Natural killer cell (primary cell): ENCODE measurements around the gene SPEN. TPM values are rescaled to one million over a fixed set of nuclear protein-coding genes. Genes with fewer than 3 reads are reported as not detected.
A peak's percentile ranks its signal among the peaks of the same experiment; 100 is the strongest.

Source experiments
- ATAC-seq, 3 donors: fragments of 150-1000 bp in 2 of 3; fragments of 200-7000 bp in 1 of 3; cut with Tn5 transposase; 1 replicate in 1 of 3; 2 replicates in 2 of 3; pipeline ENCODE4 v1.10.0; 2021; ENCODE audit warnings: mild to moderate bottlenecking in 2 of 3, moderate library complexity in 2 of 3
- DNase-seq, 2 donors: peaks; one replicate each; pipeline versions ENCODE4 v3.0.0 to v3.0.0-alpha.2; 2013 to 2021; ENCODE audit warnings: mixed read lengths in 1 of 2
- H3K27ac ChIP-seq: one replicate; pipeline ENCODE4 v1.5.1; 2013; ENCODE audit warnings: mild to moderate bottlenecking, low read length
- H3K27me3 ChIP-seq: one replicate; pipeline ENCODE4 v1.6.1; 2013; ENCODE audit warnings: low read length; ENCODE audit not compliant: control insufficient read depth, insufficient read depth
- H3K36me3 ChIP-seq: one replicate; pipeline ENCODE4 v1.6.1; 2013; ENCODE audit warnings: low read length; ENCODE audit not compliant: control insufficient read depth, insufficient read depth
- H3K4me1 ChIP-seq: one replicate; pipeline ENCODE4 v1.6.1; 2013; ENCODE audit warnings: low read length; ENCODE audit not compliant: control insufficient read depth, insufficient read depth
- H3K4me3 ChIP-seq: one replicate; pipeline ENCODE4 v1.5.1; 2013; ENCODE audit warnings: low read length
- H3K9me3 ChIP-seq: one replicate; pipeline ENCODE4 v1.6.1; 2013; ENCODE audit warnings: low read length; ENCODE audit not compliant: control insufficient read depth, insufficient read depth
- H3K27ac Mint-ChIP-seq, 2 donors: one replicate each; pipeline ENCODE4 v1.8.0; 2022; ENCODE audit warnings: mild to moderate bottlenecking in 2 of 2, mixed read lengths in 2 of 2, moderate library complexity in 1 of 2
- H3K27me3 Mint-ChIP-seq, 2 donors: one replicate each; pipeline ENCODE4 v1.8.0; 2022; ENCODE audit warnings: low read depth in 2 of 2, mixed read lengths in 2 of 2
- H3K36me3 Mint-ChIP-seq: one replicate; pipeline ENCODE4 v1.8.0; 2022; ENCODE audit warnings: mixed read lengths
- H3K4me1 Mint-ChIP-seq, 2 donors: one replicate each; pipeline ENCODE4 v1.8.0; 2022; ENCODE audit warnings: mixed read lengths in 2 of 2
- H3K4me3 Mint-ChIP-seq: one replicate; pipeline ENCODE4 v1.8.0; 2022; ENCODE audit warnings: mild to moderate bottlenecking, moderate library complexity, mixed read lengths
- H3K9me3 Mint-ChIP-seq, 2 donors: one replicate each; pipeline ENCODE4 v1.8.0; 2022; ENCODE audit warnings: mixed read lengths in 2 of 2
- CTCF ChIP-seq: fragments of 200-600 bp; IDR thresholded peaks from one replicate; pipeline ENCODE4 v1.8.0; 2022; ENCODE audit warnings: antibody characterized with exemption
- WGBS: methylation state at CpG from one replicate; pipeline ENCODE4 v1.1.7; 2013; ENCODE audit warnings: missing lambda C conversion rate; ENCODE audit not compliant: insufficient coverage; 5-methylcytosine and 5-hydroxymethylcytosine counted together
- intact Hi-C: fragments of 100-400 bp; cut with micrococcal nuclease; formaldehyde crosslinking; loops from one replicate; pipeline ENCODE4 v1.14.2; 2022
- total RNA-seq, 4 donors: library from RNA; stranded (reverse); fragments of 120-200 nt in 1 of 4; gene quantifications; one replicate each; pipeline versions ENCODE4 v1.2.3 to v1.2.4, GENCODE V29; 2013 to 2022

Gene SPEN
- total RNA-seq, 3 donors from 2014 or later (not counting 1 experiment from before 2014, with no cell fraction given): 98.1 to 114 (median 105) TPM

DNA sequence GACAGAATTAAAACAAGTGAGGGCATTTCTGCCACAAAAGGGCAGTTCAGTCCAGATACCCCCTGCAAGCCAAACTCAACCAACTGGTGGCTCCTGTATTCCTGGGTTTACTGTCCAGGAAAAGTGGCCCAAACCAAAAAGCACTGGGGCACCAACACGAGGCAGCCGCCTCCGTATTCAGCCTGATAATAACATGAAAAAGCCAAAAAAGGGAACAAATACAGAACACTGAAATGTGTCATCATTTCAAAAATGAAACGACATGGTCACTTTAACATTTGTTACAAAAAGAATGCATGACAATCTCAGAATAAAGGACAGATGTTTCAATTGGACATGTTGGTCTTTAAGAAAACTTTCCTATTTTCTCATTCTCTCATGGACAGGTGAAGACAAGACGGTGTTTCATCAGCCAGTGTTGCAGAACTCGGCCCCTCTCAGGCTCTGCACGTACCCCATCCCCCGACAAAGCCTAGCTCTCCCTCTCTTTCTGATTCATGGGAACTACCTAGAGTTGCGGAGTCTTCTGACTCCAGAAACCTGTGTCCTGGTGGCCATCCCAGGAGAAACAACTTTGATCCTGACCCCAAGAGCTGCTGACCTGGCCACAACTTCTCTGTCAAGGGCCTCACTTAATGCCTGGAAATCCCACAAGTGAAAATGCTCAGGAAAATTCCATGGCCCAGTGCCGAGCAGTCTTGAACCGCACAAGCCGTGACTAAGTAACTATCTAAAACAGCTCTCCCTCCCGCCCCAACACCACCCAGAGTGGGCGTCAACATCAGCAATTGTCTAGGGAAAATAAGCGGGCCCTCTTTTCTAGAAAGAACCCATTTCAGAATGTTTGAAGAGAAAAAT, 101.3 kb downstream of the SPEN start:
- 71% methylated on average over 15 of the region's 15 CpGs for WGBS
- Histone ChIP-seq H3K9me3 (no peaks in the 10 kb centered on the region), H3K36me3 (peaks cover 24% of the 10 kb centered on the region), H3K27me3 (no peaks in the 10 kb centered on the region), H3K4me3 (peak overlapping the region; percentile 11), H3K27ac (peak overlapping the region; percentile 95), H3K4me1 (peaks cover 56% of the 10 kb centered on the region)
- DNase-seq: no peak
- ATAC-seq: no peak
- Mint-ChIP-seq H3K4me3 (peak overlapping the region; percentile 37), H3K9me3 (no peaks in the 10 kb centered on the region), H3K27ac (peak overlapping the region; percentile 87 to 93), H3K27me3 (no peaks in the 10 kb centered on the region), H3K4me1 (peaks cover 55 to 67% of the 10 kb centered on the region in 2 donors), H3K36me3 (no peaks in the 10 kb centered on the region)
- intact Hi-C loops: loop anchor here (1.0 to 2.0 kb wide), 2 partner anchors 27 to 114 kb away; partner anchors contain the start of gene ZBTB17
- no peak for TF ChIP-seq CTCF

DNA sequence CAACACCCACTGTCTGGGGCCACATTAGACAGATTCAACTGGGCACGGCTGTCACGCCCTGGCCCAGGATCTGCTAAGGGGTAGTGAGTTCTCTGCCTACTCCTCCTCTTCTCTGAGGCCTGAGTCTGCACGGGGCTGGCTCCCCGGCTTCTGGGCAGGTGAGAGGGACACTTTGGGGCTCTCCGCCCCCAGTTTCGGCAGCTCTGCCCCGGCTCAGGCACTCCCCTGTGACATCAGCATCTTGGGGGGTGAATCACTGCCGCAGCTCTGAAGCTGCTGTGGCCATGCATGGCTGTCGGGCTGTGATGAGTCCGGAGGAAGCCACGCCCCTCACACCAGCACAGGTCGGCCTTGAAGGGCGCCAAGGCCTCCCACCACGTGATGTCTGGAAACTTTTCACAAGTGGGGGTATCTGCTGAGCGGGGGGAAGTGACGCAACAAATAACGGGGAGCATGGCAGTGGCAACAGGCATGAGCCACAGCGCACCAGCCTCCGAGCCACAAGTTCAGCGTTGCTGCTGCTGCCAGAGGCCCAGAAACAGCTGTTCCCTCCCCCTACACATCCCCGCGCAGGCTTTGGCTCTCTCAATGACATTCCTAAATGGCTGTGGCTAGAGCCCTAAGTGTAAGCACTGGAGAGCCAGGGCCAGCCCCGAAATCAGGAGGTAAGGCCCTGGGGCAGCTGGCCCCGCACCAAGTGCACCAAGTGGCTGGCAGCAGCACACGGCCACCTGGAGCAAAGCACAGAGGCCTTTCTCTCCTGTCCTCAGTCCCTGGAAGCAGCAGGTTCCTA, 102.1 kb downstream of the SPEN start:
- peaks cover 57 to 69% of the 10 kb centered on the region in 2 donors for H3K4me1 Mint-ChIP-seq
- H3K27ac Mint-ChIP-seq: peak overlapping the region; percentile 87 to 93
- no peaks in the 10 kb centered on the region for H3K27me3 Mint-ChIP-seq
- H3K4me3 ChIP-seq: peak overlapping the region; percentile 11
- intact Hi-C loops: loop anchor here (1.0 to 2.0 kb wide), 2 partner anchors 27 to 115 kb away; partner anchors contain the start of gene ZBTB17
- DNase-seq (peak; percentile 87 to 97), ATAC-seq (peak; percentile 90 to 96 (median 93))
- H3K27ac ChIP-seq: peak overlapping the region; percentile 95
- no peaks in the 10 kb centered on the region for H3K9me3 Mint-ChIP-seq
- H3K4me3 Mint-ChIP-seq: peak overlapping the region; percentile 50
- H3K36me3 Mint-ChIP-seq: no peaks in the 10 kb centered on the region
- H3K27me3 ChIP-seq: no peaks in the 10 kb centered on the region
- peaks cover 21% of the 10 kb centered on the region for H3K36me3 ChIP-seq
- no peak for TF ChIP-seq CTCF
- H3K9me3 ChIP-seq: no peaks in the 10 kb centered on the region
- WGBS: 44% methylated on average over 24 of the region's 25 CpGs
- peaks cover 56% of the 10 kb centered on the region for H3K4me1 ChIP-seq

DNA sequence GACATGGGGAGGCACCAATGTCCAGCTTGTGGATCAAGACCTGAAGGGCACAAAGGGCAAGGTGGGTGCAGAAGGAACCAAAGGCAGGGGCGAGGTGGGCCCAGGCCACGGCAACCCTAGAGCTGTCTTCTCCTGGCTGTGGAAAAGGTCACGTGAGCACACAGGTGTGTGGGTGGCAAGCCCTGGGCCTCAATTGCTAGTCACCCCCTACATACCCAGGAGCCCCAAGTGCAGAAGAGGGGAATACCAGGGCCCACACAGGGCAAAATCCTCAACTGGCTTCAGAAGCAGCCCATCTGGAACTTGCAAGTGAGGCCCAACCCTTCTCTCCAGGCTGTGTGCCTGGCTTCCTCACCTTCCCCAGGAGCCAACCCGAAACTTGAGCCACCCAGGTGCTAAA, 102.8 kb downstream of the SPEN start:
- no peaks in the 10 kb centered on the region for H3K9me3 Mint-ChIP-seq
- H3K4me1 Mint-ChIP-seq: peaks cover 57 to 69% of the 10 kb centered on the region in 2 donors
- Histone ChIP-seq H3K4me3 (no peak overlapping the region), H3K9me3 (no peaks in the 10 kb centered on the region), H3K4me1 (peaks cover 56% of the 10 kb centered on the region), H3K27ac (peak overlapping the region; percentile 95), H3K36me3 (peaks cover 16% of the 10 kb centered on the region), H3K27me3 (no peaks in the 10 kb centered on the region)
- peak overlapping the region; percentile 87 to 93 for H3K27ac Mint-ChIP-seq
- peak overlapping the region; percentile 50 for H3K4me3 Mint-ChIP-seq
- WGBS: 69% methylated on average over 4 of the region's 4 CpGs
- H3K27me3 Mint-ChIP-seq: no peaks in the 10 kb centered on the region
- no peak for TF ChIP-seq CTCF
- ATAC-seq: no peak
- intact Hi-C loops: no loop called here
- no peaks in the 10 kb centered on the region for H3K36me3 Mint-ChIP-seq
- peak in 1 of 2 donors; percentile 55 for DNase-seq
